DND-41 (cell line): ENCODE measurements around the gene CC2D2A.

Source experiments
- ATAC-seq: fragments of 200-7000 bp; cut with Tn5 transposase; 3 replicates; pipeline ENCODE4 v1.9.1; 2021; ENCODE audit warnings: low read depth; ENCODE audit not compliant: insufficient read depth
- DNase-seq: peaks from one replicate; pipeline ENCODE4 v3.0.0-alpha.2; 2020
- H2AFZ ChIP-seq: 2 replicates; pipeline ENCODE4 v1.6.0; 2012; ENCODE audit warnings: low read depth, low read length
- H3K27ac ChIP-seq: 2 replicates; pipeline ENCODE4 v1.5.1; 2012; ENCODE audit warnings: low read length, inconsistent platforms
- H3K27me3 ChIP-seq: fragments of 200-600 bp; sonication (generic); 2 replicates; pipeline ENCODE4 v1.6.0; 2012; ENCODE audit warnings: low read length, mild to moderate bottlenecking, inconsistent platforms; ENCODE audit not compliant: insufficient read depth, poor library complexity
- H3K36me3 ChIP-seq: 2 replicates; pipeline ENCODE4 v1.5.1; 2012; ENCODE audit warnings: low read length, inconsistent platforms; ENCODE audit not compliant: insufficient read depth
- H3K4me1 ChIP-seq: 2 replicates; pipeline ENCODE4 v1.5.1; 2012; ENCODE audit warnings: mild to moderate bottlenecking, low read length; ENCODE audit not compliant: insufficient read depth
- H3K4me2 ChIP-seq: 2 replicates; pipeline ENCODE4 v1.6.0; 2012; ENCODE audit warnings: mild to moderate bottlenecking, moderate library complexity, low read length, inconsistent platforms; ENCODE audit not compliant: insufficient read depth
- H3K4me3 ChIP-seq, 2 experiments: fragments of 200-600 bp in 1 of 2; shearing (Covaris generic) in 1 of 2; 2 replicates each; pipeline ENCODE4 v1.5.1; 2012 to 2016; ENCODE audit warnings: inconsistent platforms in 2 of 2, low read length in 2 of 2, mild to moderate bottlenecking in 2 of 2, low read depth in 1 of 2, moderate library complexity in 1 of 2
- H3K79me2 ChIP-seq: 2 replicates; pipeline ENCODE4 v1.6.0; 2012; ENCODE audit warnings: low read length, inconsistent platforms; ENCODE audit not compliant: insufficient read depth
- H3K9ac ChIP-seq: 2 replicates; pipeline ENCODE4 v1.6.0; 2012; ENCODE audit warnings: low read depth, mild to moderate bottlenecking, inconsistent platforms, low read length, moderate library complexity
- H3K9me3 ChIP-seq: 2 replicates; pipeline ENCODE4 v1.5.1; 2012; ENCODE audit warnings: low read length, moderate library complexity, mild to moderate bottlenecking, inconsistent platforms; ENCODE audit not compliant: insufficient read depth, severe bottlenecking
- H4K20me1 ChIP-seq: 2 replicates; pipeline ENCODE4 v1.6.0; 2012; ENCODE audit warnings: low read length; ENCODE audit not compliant: insufficient read depth
- CTCF ChIP-seq: IDR thresholded peaks from 2 replicates; pipeline ENCODE4 v1.5.1; 2012; ENCODE audit warnings: borderline replicate concordance, low read length, moderate library complexity, mild to moderate bottlenecking; ENCODE audit not compliant: poor library complexity, severe bottlenecking; ENCODE audit errors: extremely low read depth
- EZH2 ChIP-seq: IDR thresholded peaks from 3 replicates; pipeline ENCODE4 v1.6.1; 2012; ENCODE audit warnings: borderline replicate concordance, low read depth, mild to moderate bottlenecking, moderate library complexity, low read length, inconsistent platforms; ENCODE audit not compliant: severe bottlenecking

The CC2D2A gene

GRCh38 chr4:15648600-15648999 lies 178.9 kb downstream of the CC2D2A start:
- no peak overlapping the region for H2AFZ ChIP-seq
- no peak overlapping the region for H3K9ac ChIP-seq
- peaks cover 49% of the 10 kb centered on the region for H3K4me1 ChIP-seq
- DNase-seq (no peak), ATAC-seq (no peak)
- H3K36me3 ChIP-seq: peaks cover 5% of the 10 kb centered on the region; the same call in 1 of the 2 replicates
- H3K79me2 ChIP-seq: peaks cover 99% of the 10 kb centered on the region
- H4K20me1 ChIP-seq: peaks cover 56% of the 10 kb centered on the region
- TF ChIP-seq CTCF (no peak), EZH2 (no peak)
- H3K4me2 ChIP-seq: 0 out of 2 replicates have a peak overlapping the region, but pooled peaks have one; percentile 14
- H3K27me3 ChIP-seq: no peaks in the 10 kb centered on the region
- H3K4me3 ChIP-seq: no peak overlapping the region
- H3K9me3 ChIP-seq: no peaks in the 10 kb centered on the region
- H3K27ac ChIP-seq: no peak overlapping the region

- Histone ChIP-seq H3K27ac (peak overlapping the region; percentile 69), H2AFZ (no peak overlapping the region), H3K79me2 (peaks cover 99% of the 10 kb centered on the region), H3K9me3 (no peaks in the 10 kb centered on the region), H3K4me2 (peak overlapping the region; percentile 56), H3K27me3 (no peaks in the 10 kb centered on the region), H3K4me1 (peaks cover 54% of the 10 kb centered on the region), H3K9ac (0 out of 2 replicates have a peak overlapping the region, but pooled peaks have one; percentile 18), H3K36me3 (no peaks in the 10 kb centered on the region; the same call in 1 of the 2 replicates), H3K4me3 (peak overlapping the region in 1 of 2 experiments; percentile 36; a peak in 2 of 4 replicates), H4K20me1 (peaks cover 47% of the 10 kb centered on the region)
- TF ChIP-seq CTCF: peak; percentile 95
- TF ChIP-seq EZH2: no peak
- DNase-seq (peak; percentile 83), ATAC-seq (peak; percentile 73)
Measured at GRCh38 chr4:15649914-15650545, 180.3 kb downstream of the CC2D2A start.
